GM12874 (cell line): Measurements from ENCODE around the gene ROPN1B.

Source experiments
- CTCF ChIP-seq: IDR thresholded peaks from 2 replicates; pipeline ENCODE4 v1.5.1; 2011; ENCODE audit warnings: low read depth, mild to moderate bottlenecking, control low read depth, low read length, moderate library complexity; ENCODE audit not compliant: insufficient read depth

ROPN1B gene

GRCh38 chr3:126021224-126021623, 52.2 kb downstream of the ROPN1B start:
- TF ChIP-seq CTCF: no peak

- TF ChIP-seq CTCF: no peak
These were observed 52.7 kb downstream of the ROPN1B start for GRCh38 chr3:126021702-126022101.

- no peak for TF ChIP-seq CTCF
These were observed 53.9 kb downstream of the ROPN1B start for GRCh38 chr3:126022741-126023359.

- TF ChIP-seq CTCF: no peak
These were observed 54.4 kb downstream of the ROPN1B start for GRCh38 chr3:126023390-126023789.

- TF ChIP-seq CTCF: no peak
These were observed 55.3 kb downstream of the ROPN1B start for GRCh38 chr3:126024049-126024854.

- TF ChIP-seq CTCF: no peak
These were observed 56.2 kb downstream of the ROPN1B start for GRCh38 chr3:126025116-126025729.

- no peak for TF ChIP-seq CTCF
These were observed 56.9 kb downstream of the ROPN1B start for GRCh38 chr3:126025862-126026261.
